OCI-LY7 (cell line): ENCODE measurements around the gene RCAN3. TPM values are rescaled to one million over a fixed set of nuclear protein-coding genes. Genes with fewer than 3 reads are reported as not detected.

Experiments used
- BruUV-seq: library from RNA; stranded (reverse); fragments of 400-500 nt; replicated peaks from 2 replicates; lab custom pipeline; 2021; lab: Mats Ljungman, UMichigan
- CTCF ChIA-PET: fragments of 300-600 bp; sonication (Branson Sonifier 250); formaldehyde crosslinking; loops from one replicate; lab custom pipeline; 2022; ENCODE audit warnings: antibody characterized with exemption; ENCODE audit not compliant: unreplicated experiment; lab: Charles Lee
- POLR2A ChIA-PET: fragments of 300-600 bp; sonication (Branson Sonifier 250); formaldehyde crosslinking; loops from one replicate; lab custom pipeline; 2022; ENCODE audit warnings: antibody characterized with exemption; lab: Charles Lee
- DNase-seq: peaks from one replicate; pipeline ENCODE4 v3.0.0-alpha.2; 2015; ENCODE audit warnings: low spot score
- H2AFZ ChIP-seq: fragments of 200-600 bp; sonication (generic), shearing (Covaris generic); 2 replicates; pipeline ENCODE4 v1.6.1; 2014; ENCODE audit warnings: mild to moderate bottlenecking, antibody characterized with exemption, low read length, moderate library complexity
- H3K27ac ChIP-seq: fragments of 200-600 bp; sonication (generic); 2 replicates; pipeline ENCODE4 v1.5.1; 2014; ENCODE audit warnings: mixed run types, low read depth, mild to moderate bottlenecking, moderate library complexity, low read length, inconsistent platforms; ENCODE audit not compliant: poor library complexity, severe bottlenecking
- H3K36me3 ChIP-seq: fragments of 200-600 bp; sonication (generic); 2 replicates; pipeline ENCODE4 v1.6.1; 2014; ENCODE audit warnings: mild to moderate bottlenecking, antibody characterized with exemption, low read length, moderate library complexity, mixed read lengths; ENCODE audit not compliant: insufficient read depth
- H3K4me1 ChIP-seq: fragments of 200-600 bp; sonication (generic); 2 replicates; pipeline ENCODE4 v1.5.1; 2014; ENCODE audit warnings: mild to moderate bottlenecking, low read length; ENCODE audit not compliant: insufficient read depth, poor library complexity, severe bottlenecking
- H3K4me2 ChIP-seq: fragments of 200-600 bp; sonication (generic); 2 replicates; pipeline ENCODE4 v1.6.1; 2014; ENCODE audit warnings: mild to moderate bottlenecking, low read length
- H3K4me3 ChIP-seq: fragments of 200-600 bp; sonication (generic); 2 replicates; pipeline ENCODE4 v1.5.1; 2014; ENCODE audit warnings: mild to moderate bottlenecking, low read depth, low read length; ENCODE audit not compliant: poor library complexity, severe bottlenecking
- H3K79me2 ChIP-seq: fragments of 200-600 bp; sonication (generic); 2 replicates; pipeline ENCODE4 v1.6.1; 2016; ENCODE audit warnings: low read depth, mild to moderate bottlenecking, low read length, moderate library complexity, mixed read lengths; ENCODE audit not compliant: insufficient read depth
- H3K9me2 ChIP-seq: fragments of 200-600 bp; sonication (generic); 2 replicates; pipeline ENCODE4 v1.6.1; 2016; ENCODE audit warnings: mild to moderate bottlenecking, low read length, mixed read lengths; ENCODE audit not compliant: insufficient read depth
- H3K9me3 ChIP-seq: fragments of 200-600 bp; sonication (generic); 2 replicates; pipeline ENCODE4 v1.6.1; 2014; ENCODE audit warnings: mild to moderate bottlenecking, mixed run types, low read length, mixed read lengths
- H4K20me1 ChIP-seq: fragments of 200-600 bp; sonication (generic); 2 replicates; pipeline ENCODE4 v1.6.1; 2014; ENCODE audit warnings: mild to moderate bottlenecking, antibody characterized with exemption, low read length, moderate library complexity, mixed read lengths; ENCODE audit not compliant: insufficient read depth
- EZH2phosphoT487 ChIP-seq: fragments of 200-600 bp; sonication (generic); IDR thresholded peaks from 2 replicates; pipeline ENCODE4 v1.6.1; 2018; ENCODE audit warnings: low read depth, borderline replicate concordance, mild to moderate bottlenecking, mixed run types, antibody characterized with exemption, low read length, moderate library complexity, mixed read lengths
- intact Hi-C: fragments of 100-400 bp; cut with micrococcal nuclease; formaldehyde crosslinking; loops from one replicate; pipeline ENCODE4 v1.10.0; 2022; ENCODE audit not compliant: unreplicated experiment
- total RNA-seq, 2 experiments: library from RNA; depleted of rRNA in 1 of 2; stranded (reverse); fragments of >200 nt in 1 of 2; shearing (Covaris generic) in 1 of 2; gene quantifications; 2 replicates each; pipeline ENCODE4 v1.2.3, GENCODE V29; 2014 to 2022
- TF ChIP-seq, protein P1 (sequence below): fragments of 200-600 bp; sonication (generic); conservative IDR thresholded peaks from 2 replicates; pipeline ENCODE4 v1.5.1; 2014; ENCODE audit warnings: mild to moderate bottlenecking, antibody characterized with exemption, low read length, moderate library complexity, mixed read lengths

The RCAN3 gene
- total RNA-seq, 2 experiments from 2014 or later: 13.0 to 47.8 TPM

DNA sequence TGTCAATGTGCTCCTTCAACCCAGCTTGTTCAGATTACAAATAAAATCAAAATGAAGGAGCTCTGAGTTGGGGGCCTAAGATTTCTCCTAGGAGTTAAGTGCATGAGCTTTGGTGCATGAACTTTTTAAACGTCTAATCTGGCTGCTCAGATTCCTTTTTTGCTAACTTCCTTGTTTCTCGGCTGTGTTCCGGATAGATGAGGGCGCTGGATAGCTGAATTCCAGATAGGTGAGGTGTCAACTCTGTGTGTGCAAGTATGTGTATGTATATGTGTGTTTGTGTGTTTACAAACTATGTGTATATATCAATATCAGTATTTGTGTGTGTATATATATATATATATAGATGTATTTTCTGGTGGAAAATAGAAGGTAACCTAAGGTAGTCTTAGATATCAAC is 37.5 kb upstream of the RCAN3 start:
- Histone ChIP-seq H3K36me3 (peaks cover 21% of the 10 kb centered on the region), H3K4me1 (peaks cover 7% of the 10 kb centered on the region), H4K20me1 (no peaks in the 10 kb centered on the region), H2AFZ (no peak overlapping the region), H3K4me2 (no peak overlapping the region), H3K9me2 (no peaks in the 10 kb centered on the region), H3K79me2 (no peaks in the 10 kb centered on the region), H3K27ac (no peak overlapping the region), H3K9me3 (no peaks in the 10 kb centered on the region), H3K4me3 (no peak overlapping the region)
- CTCF ChIA-PET: interaction anchor here (0.7 kb wide), 1 partner anchor 10 kb away, joined by 3 read pairs; no protein-coding TSS in a partner anchor
- BruUV-seq: no TSS peak
- no peak for TF ChIP-seq EZH2phosphoT487
- TF ChIP-seq, protein P1, sequence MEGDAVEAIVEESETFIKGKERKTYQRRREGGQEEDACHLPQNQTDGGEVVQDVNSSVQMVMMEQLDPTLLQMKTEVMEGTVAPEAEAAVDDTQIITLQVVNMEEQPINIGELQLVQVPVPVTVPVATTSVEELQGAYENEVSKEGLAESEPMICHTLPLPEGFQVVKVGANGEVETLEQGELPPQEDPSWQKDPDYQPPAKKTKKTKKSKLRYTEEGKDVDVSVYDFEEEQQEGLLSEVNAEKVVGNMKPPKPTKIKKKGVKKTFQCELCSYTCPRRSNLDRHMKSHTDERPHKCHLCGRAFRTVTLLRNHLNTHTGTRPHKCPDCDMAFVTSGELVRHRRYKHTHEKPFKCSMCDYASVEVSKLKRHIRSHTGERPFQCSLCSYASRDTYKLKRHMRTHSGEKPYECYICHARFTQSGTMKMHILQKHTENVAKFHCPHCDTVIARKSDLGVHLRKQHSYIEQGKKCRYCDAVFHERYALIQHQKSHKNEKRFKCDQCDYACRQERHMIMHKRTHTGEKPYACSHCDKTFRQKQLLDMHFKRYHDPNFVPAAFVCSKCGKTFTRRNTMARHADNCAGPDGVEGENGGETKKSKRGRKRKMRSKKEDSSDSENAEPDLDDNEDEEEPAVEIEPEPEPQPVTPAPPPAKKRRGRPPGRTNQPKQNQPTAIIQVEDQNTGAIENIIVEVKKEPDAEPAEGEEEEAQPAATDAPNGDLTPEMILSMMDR: no peak
- POLR2A ChIA-PET: interaction anchor here (0.9 to 1.1 kb wide), 3 partner anchors 10 to 21 kb away, joined by 3 to 4 read pairs (median 3); no protein-coding TSS in a partner anchor
- DNase-seq: no peak
- intact Hi-C loops: no loop called here

DNA sequence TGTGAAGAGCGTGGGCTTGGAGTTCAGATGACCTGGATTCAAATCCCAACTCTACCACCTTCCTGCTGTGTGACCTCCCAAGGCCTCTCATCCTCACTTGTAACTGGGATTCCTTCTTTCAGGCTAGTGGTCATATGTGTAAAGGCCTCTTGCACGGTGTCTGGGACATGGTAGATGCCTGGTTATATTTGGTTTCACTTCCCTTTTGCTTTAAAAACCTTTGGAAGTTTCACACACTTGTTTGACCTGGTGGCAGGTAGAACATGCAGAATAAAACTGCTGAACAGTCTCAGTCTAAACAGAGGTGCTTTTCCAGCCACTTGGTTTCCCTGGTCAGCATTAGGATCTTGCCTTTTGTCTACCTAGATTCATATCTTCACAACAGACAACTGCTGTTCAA is 37.0 kb upstream of the RCAN3 start:
- DNase-seq: peak; percentile 16
- Histone ChIP-seq H3K9me3 (no peaks in the 10 kb centered on the region), H3K9me2 (no peaks in the 10 kb centered on the region), H3K4me3 (no peak overlapping the region), H3K36me3 (peaks cover 16% of the 10 kb centered on the region), H3K79me2 (no peaks in the 10 kb centered on the region), H3K27ac (no peak overlapping the region), H3K4me2 (no peak overlapping the region), H4K20me1 (no peaks in the 10 kb centered on the region), H2AFZ (no peak overlapping the region), H3K4me1 (peaks cover 7% of the 10 kb centered on the region)
- intact Hi-C loops: no loop called here
- TF ChIP-seq, protein P1: no peak
- TF ChIP-seq EZH2phosphoT487: no peak
- BruUV-seq: no TSS peak
- ChIA-PET POLR2A (interaction anchor here (0.9 kb wide), 1 partner anchor 11 kb away, joined by 4 read pairs; no protein-coding TSS in a partner anchor), CTCF (interaction anchor here (0.7 kb wide), 1 partner anchor 11 kb away, joined by 3 read pairs; no protein-coding TSS in a partner anchor)

DNA sequence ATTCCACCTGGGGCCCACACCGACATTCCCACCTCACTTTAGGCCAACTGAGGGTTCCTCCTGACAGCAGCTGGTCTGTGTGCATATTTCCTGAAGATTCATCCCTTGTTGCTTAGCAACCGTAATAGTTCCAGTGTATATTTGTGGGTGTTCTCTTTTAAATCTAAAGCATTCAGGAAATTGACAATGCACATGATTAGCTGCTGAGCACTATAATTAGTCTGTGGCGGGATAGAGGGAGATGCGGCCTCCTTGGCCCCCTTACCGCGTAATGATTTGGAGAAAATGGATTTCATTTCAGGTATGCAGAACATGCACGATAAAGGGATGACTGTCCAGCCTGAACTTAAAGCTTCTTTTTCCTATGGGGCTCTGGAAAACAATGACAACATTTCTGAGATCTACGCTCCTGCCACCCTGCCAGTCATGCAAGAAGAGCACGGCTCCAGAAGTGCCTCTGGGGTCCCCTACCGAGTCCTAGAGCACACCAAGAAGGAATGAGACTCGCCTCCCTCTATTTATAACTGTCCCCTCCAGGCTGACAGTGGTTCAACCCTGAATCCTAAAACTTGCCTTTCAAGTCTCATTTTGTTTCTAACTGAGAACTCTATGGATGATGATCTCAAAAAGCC is 33.8 kb upstream of the RCAN3 start:
- Histone ChIP-seq H3K4me1 (peaks cover 7% of the 10 kb centered on the region), H3K4me3 (no peak overlapping the region), H3K4me2 (no peak overlapping the region), H3K36me3 (no peaks in the 10 kb centered on the region), H3K9me3 (no peaks in the 10 kb centered on the region), H3K27ac (no peak overlapping the region), H3K79me2 (no peaks in the 10 kb centered on the region), H2AFZ (no peak overlapping the region), H4K20me1 (no peaks in the 10 kb centered on the region), H3K9me2 (no peaks in the 10 kb centered on the region)
- TF ChIP-seq, protein P1: no peak
- TF ChIP-seq EZH2phosphoT487: no peak
- DNase-seq: no peak
- POLR2A ChIA-PET: no interaction called here
- intact Hi-C loops: no loop called here
- CTCF ChIA-PET: no interaction called here
- BruUV-seq: no TSS peak
